HG03575 (cell line): ENCODE results near the gene LAGE3.

Experiments used
- ATAC-seq: cut with Tn5 transposase; IDR thresholded peaks from one replicate; pipeline ENCODE4 v1.9.1; 2021; ENCODE audit not compliant: unreplicated experiment, insufficient number of reproducible peaks, low FRiP score; ENCODE audit errors: extremely low read depth

LAGE3 gene

GRCh38 chrX:154463611-154464220 is 15.4 kb downstream of the LAGE3 start:
- no peak for ATAC-seq

- no peak for ATAC-seq
These were observed 16.7 kb downstream of the LAGE3 start for GRCh38 chrX:154462396-154462795.

GRCh38 chrX:154460326-154460725 is 18.8 kb downstream of the LAGE3 start:
- no peak for ATAC-seq

- no peak for ATAC-seq
These were observed 19.2 kb downstream of the LAGE3 start for GRCh38 chrX:154459832-154460231.

- no peak for ATAC-seq
These were observed 19.9 kb downstream of the LAGE3 start for GRCh38 chrX:154458954-154459778.

- no peak for ATAC-seq
These were observed 20.7 kb downstream of the LAGE3 start, which contains the start of gene PLXNA3 for GRCh38 chrX:154458116-154458953. TSS of gene PLXNA3 (plus strand) at chrX:154458281. CDS start at chrX:154460184, 1,903 bp downstream.

- ATAC-seq = no peak
These were observed 21.5 kb downstream of the LAGE3 start for GRCh38 chrX:154457491-154458115.

GRCh38 chrX:154452823-154453222 is 26.3 kb downstream of the LAGE3 start:
- ATAC-seq = no peak

GRCh38 chrX:154450312-154450711 is 28.8 kb downstream of the LAGE3 start:
- ATAC-seq = no peak

GRCh38 chrX:154449618-154450017 is 29.5 kb downstream of the LAGE3 start:
- ATAC-seq = no peak

GRCh38 chrX:154448484-154448883 is 30.6 kb downstream of the LAGE3 start:
- ATAC-seq = no peak

- no peak for ATAC-seq
These were observed 32.7 kb downstream of the LAGE3 start for GRCh38 chrX:154446430-154446829.

GRCh38 chrX:154445776-154446175 is 33.3 kb downstream of the LAGE3 start:
- ATAC-seq = no peak

- no peak for ATAC-seq
These were observed 34.3 kb downstream of the LAGE3 start for GRCh38 chrX:154444755-154445246.

GRCh38 chrX:154443992-154444754 is 34.9 kb downstream of the LAGE3 start, which contains the start of gene FAM50A:
TSS of gene FAM50A (plus strand) at chrX:154444141. CDS start at chrX:154444236, 95 bp downstream.
- no peak for ATAC-seq

GRCh38 chrX:154443479-154443910 is 35.6 kb downstream of the LAGE3 start:
- ATAC-seq = no peak

GRCh38 chrX:154441984-154442707 is 36.9 kb downstream of the LAGE3 start:
- no peak for ATAC-seq

GRCh38 chrX:154441564-154441963 is 37.5 kb downstream of the LAGE3 start:
- ATAC-seq = no peak
